ENCODE measurements around the gene KDM2B. TPM values are rescaled to one million over a fixed set of nuclear protein-coding genes. Genes with fewer than 3 reads are reported as not detected.
A peak's percentile ranks its signal among the peaks of the same experiment; 100 is the strongest.

Gene KDM2B
- total RNA-seq, 2 experiments from 2014 or later: 66.2 to 72.7 TPM

- no peak overlapping the region for H3K4me3 Mint-ChIP-seq
- H3K36me3 Mint-ChIP-seq (ENCODE audit: low read depth): peaks cover 52% of the 10 kb centered on the region
- POLR2A ChIA-PET: no interaction called here
- H3K27ac Mint-ChIP-seq: no peak overlapping the region
- CTCF ChIA-PET: interaction anchor here (2.1 kb wide), 1 partner anchor 13 kb away, joined by 9 read pairs; no protein-coding TSS in a partner anchor
- H3K4me1 Mint-ChIP-seq: peaks cover 54% of the 10 kb centered on the region
- H3K9me3 Mint-ChIP-seq: no peaks in the 10 kb centered on the region
- DNase-seq: no peak
- no peaks in the 10 kb centered on the region for H3K27me3 Mint-ChIP-seq
These were observed 175.6 kb downstream of the KDM2B start for GRCh38 chr12:121405211-121405610.

- peaks cover 54% of the 10 kb centered on the region for H3K4me1 Mint-ChIP-seq
- no peaks in the 10 kb centered on the region for H3K27me3 Mint-ChIP-seq
- H3K27ac Mint-ChIP-seq: no peak overlapping the region
- H3K4me3 Mint-ChIP-seq: no peak overlapping the region
- ChIA-PET CTCF (interaction anchor here (0.8 to 2.1 kb wide), 3 partner anchors 13 to 172 kb away, joined by 3 to 9 read pairs (median 3); no protein-coding TSS in a partner anchor), POLR2A (interaction anchor here (1.0 kb wide), 1 partner anchor 8 kb away, joined by 5 read pairs; no protein-coding TSS in a partner anchor)
- no peak for DNase-seq
- no peaks in the 10 kb centered on the region for H3K9me3 Mint-ChIP-seq
- H3K36me3 Mint-ChIP-seq (ENCODE audit: low read depth): peaks cover 54% of the 10 kb centered on the region
These were observed 176.1 kb downstream of the KDM2B start for GRCh38 chr12:121404734-121405133.

GRCh38 chr12:121403721-121404120, 177.1 kb downstream of the KDM2B start:
- no peaks in the 10 kb centered on the region for H3K9me3 Mint-ChIP-seq
- ChIA-PET POLR2A (no interaction called here), CTCF (interaction anchor here (0.6 to 0.7 kb wide), 3 partner anchors 39 to 360 kb away, joined by 3 read pairs; no protein-coding TSS in a partner anchor)
- H3K27me3 Mint-ChIP-seq: no peaks in the 10 kb centered on the region
- H3K4me3 Mint-ChIP-seq: no peak overlapping the region
- H3K36me3 Mint-ChIP-seq (ENCODE audit: low read depth): peaks cover 54% of the 10 kb centered on the region
- DNase-seq: no peak
- H3K27ac Mint-ChIP-seq: no peak overlapping the region
- H3K4me1 Mint-ChIP-seq: peaks cover 57% of the 10 kb centered on the region

- CTCF ChIA-PET: interaction anchor here (0.6 to 1.1 kb wide), 5 partner anchors 16 to 228 kb away, joined by 3 to 4 read pairs (median 3); partner anchors contain the start of gene ANAPC5
- Mint-ChIP-seq H3K27me3 (no peaks in the 10 kb centered on the region), H3K27ac (peak overlapping the region; percentile 96), H3K36me3 (ENCODE audit: low read depth) (peaks cover 30% of the 10 kb centered on the region), H3K9me3 (no peaks in the 10 kb centered on the region), H3K4me3 (peak overlapping the region; percentile 91), H3K4me1 (peaks cover 43% of the 10 kb centered on the region)
- POLR2A ChIA-PET: interaction anchor here (0.7 to 1.8 kb wide), 5 partner anchors 9 to 866 kb away, joined by 3 to 9 read pairs (median 3); partner anchors contain the start of genes TMEM120B and VPS33A
- peak; percentile 59 for DNase-seq
These were observed 180.3 kb downstream of the KDM2B start for GRCh38 chr12:121400332-121401139.

GRCh38 chr12:121399391-121400331, 181.2 kb downstream of the KDM2B start, which contains the start of gene RNF34:
RNF34 (plus strand) TSS chr12:121400118; CDS start chr12:121400213, 95 bp downstream.
- Mint-ChIP-seq H3K4me3 (peak within 1 kb of the TSS; percentile 91), H3K27me3 (no peaks in the 10 kb centered on the region), H3K4me1 (peaks cover 37% of the 10 kb centered on the region), H3K9me3 (no peaks in the 10 kb centered on the region), H3K36me3 (ENCODE audit: low read depth) (peaks cover 22% of the 10 kb centered on the region), H3K27ac (peak within 1 kb of the TSS; percentile 96)
- CTCF ChIA-PET: interaction anchor here (0.8 to 1.0 kb wide), 2 partner anchors 48 to 52 kb away, joined by 3 to 4 read pairs; partner anchors contain the start of gene ANAPC5
- POLR2A ChIA-PET: interaction anchor here (0.7 to 1.8 kb wide), 3 partner anchors 8 to 313 kb away, joined by 3 to 9 read pairs (median 3); partner anchors contain the start of gene TMEM120B
- DNase-seq: peak; percentile 99

- no peak for DNase-seq
- Mint-ChIP-seq H3K4me3 (peak overlapping the region; percentile 91), H3K36me3 (ENCODE audit: low read depth) (peaks cover 16% of the 10 kb centered on the region), H3K27me3 (no peaks in the 10 kb centered on the region), H3K27ac (no peak overlapping the region), H3K9me3 (no peaks in the 10 kb centered on the region), H3K4me1 (peaks cover 31% of the 10 kb centered on the region)
- ChIA-PET CTCF (no interaction called here), POLR2A (no interaction called here)
These were observed 182.5 kb downstream of the KDM2B start for GRCh38 chr12:121398355-121398754.

- peaks cover 11% of the 10 kb centered on the region for H3K36me3 Mint-ChIP-seq (ENCODE audit: low read depth)
- no peaks in the 10 kb centered on the region for H3K27me3 Mint-ChIP-seq
- H3K27ac Mint-ChIP-seq: no peak overlapping the region
- ChIA-PET POLR2A (interaction anchor here (1.0 kb wide), 1 partner anchor 46 kb away, joined by 5 read pairs; no protein-coding TSS in a partner anchor), CTCF (interaction anchor here (0.6 kb wide), 1 partner anchor 48 kb away, joined by 3 read pairs; no protein-coding TSS in a partner anchor)
- H3K4me3 Mint-ChIP-seq: no peak overlapping the region
- H3K4me1 Mint-ChIP-seq: peaks cover 26% of the 10 kb centered on the region
- DNase-seq: no peak
- no peaks in the 10 kb centered on the region for H3K9me3 Mint-ChIP-seq
These were observed 183.3 kb downstream of the KDM2B start for GRCh38 chr12:121397521-121397920.

GRCh38 chr12:121392325-121392716, 188.5 kb downstream of the KDM2B start:
- CTCF ChIA-PET: interaction anchor here (1.1 to 1.7 kb wide), 2 partner anchors 13 to 59 kb away, joined by 3 to 9 read pairs; no protein-coding TSS in a partner anchor
- POLR2A ChIA-PET: interaction anchor here (1.7 kb wide), 1 partner anchor 8 kb away, joined by 9 read pairs; the partner anchor contains the start of gene RNF34
- Mint-ChIP-seq H3K27me3 (no peaks in the 10 kb centered on the region), H3K4me3 (no peak overlapping the region), H3K36me3 (ENCODE audit: low read depth) (peaks cover 2% of the 10 kb centered on the region), H3K27ac (peak overlapping the region; percentile 82), H3K9me3 (peaks cover 5% of the 10 kb centered on the region), H3K4me1 (peaks cover 18% of the 10 kb centered on the region)
- no peak for DNase-seq

GRCh38 chr12:121391619-121392324, 189.1 kb downstream of the KDM2B start:
- peak overlapping the region; percentile 82 for H3K27ac Mint-ChIP-seq
- peak; percentile 63 for DNase-seq
- H3K36me3 Mint-ChIP-seq (ENCODE audit: low read depth): peaks cover 2% of the 10 kb centered on the region
- H3K27me3 Mint-ChIP-seq: no peaks in the 10 kb centered on the region
- ChIA-PET CTCF (interaction anchor here (1.1 to 1.7 kb wide), 2 partner anchors 14 to 60 kb away, joined by 3 to 9 read pairs; no protein-coding TSS in a partner anchor), POLR2A (interaction anchor here (1.7 kb wide), 1 partner anchor 9 kb away, joined by 9 read pairs; the partner anchor contains the start of gene RNF34)
- peaks cover 5% of the 10 kb centered on the region for H3K9me3 Mint-ChIP-seq
- H3K4me1 Mint-ChIP-seq: peaks cover 18% of the 10 kb centered on the region
- peak overlapping the region; percentile 38 for H3K4me3 Mint-ChIP-seq

- Mint-ChIP-seq H3K36me3 (ENCODE audit: low read depth) (peaks cover 2% of the 10 kb centered on the region), H3K27ac (peak overlapping the region; percentile 69), H3K27me3 (no peaks in the 10 kb centered on the region), H3K4me3 (no peak overlapping the region), H3K4me1 (peaks cover 18% of the 10 kb centered on the region), H3K9me3 (peaks cover 5% of the 10 kb centered on the region)
- POLR2A ChIA-PET: no interaction called here
- DNase-seq: no peak
- CTCF ChIA-PET: interaction anchor here (0.6 to 0.8 kb wide), 2 partner anchors 56 to 79 kb away, joined by 3 to 4 read pairs; no protein-coding TSS in a partner anchor
These were observed 190.0 kb downstream of the KDM2B start for GRCh38 chr12:121390856-121391255.

- no peak overlapping the region for H3K27ac Mint-ChIP-seq
- ChIA-PET CTCF (interaction anchor here (0.9 to 1.1 kb wide), 2 partner anchors 38 to 82 kb away, joined by 3 to 5 read pairs; no protein-coding TSS in a partner anchor), POLR2A (no interaction called here)
- DNase-seq: no peak
- H3K36me3 Mint-ChIP-seq (ENCODE audit: low read depth): peaks cover 2% of the 10 kb centered on the region
- H3K4me1 Mint-ChIP-seq: peaks cover 18% of the 10 kb centered on the region
- no peak overlapping the region for H3K4me3 Mint-ChIP-seq
- peaks cover 5% of the 10 kb centered on the region for H3K9me3 Mint-ChIP-seq
- no peaks in the 10 kb centered on the region for H3K27me3 Mint-ChIP-seq
These were observed 192.3 kb downstream of the KDM2B start for GRCh38 chr12:121388421-121388981.
